ENCODE measurements around the gene MAP2K4. TPM values are rescaled to one million over a fixed set of nuclear protein-coding genes. Genes with fewer than 3 reads are reported as not detected.

The MAP2K4 gene
- total and polyA plus RNA-seq, 2 of the 8 experiments (the other 6 are each of a cell fraction or from before 2014, with no cell fraction given) = 14.2 to 37.3 TPM

GRCh38 chr17:12088035-12088434, 67.4 kb downstream of the MAP2K4 start:
- H3K4ac ChIP-seq (replicated peaks; ENCODE audit: insufficient read length, low read depth, low read length) = no peak overlapping the region
- peaks cover 0 to 36% of the 10 kb centered on the region in 2 experiments; a peak in 2 of 4 replicates for H3K79me2 ChIP-seq (ENCODE audit: control insufficient read depth in 1 of 2, insufficient read depth in 2 of 2, low read length in 2 of 2)
- H2AFZ ChIP-seq (ENCODE audit: low read length) = no peak overlapping the region
- no peak overlapping the region for H2BK20ac ChIP-seq (ENCODE audit: low read length)
- H2BK15ac ChIP-seq (ENCODE audit: low read length) = no peak overlapping the region
- no peaks in the 10 kb centered on the region; a peak in 1 of 7 replicates for H3K4me1 ChIP-seq (replicated peaks in 1 of 4; ENCODE audit: control insufficient read depth in 3 of 4, insufficient read depth in 4 of 4, low read length in 3 of 4)
- no peak overlapping the region for H3K14ac ChIP-seq (ENCODE audit: insufficient read length)
- H3K9me3 ChIP-seq (ENCODE audit: insufficient read depth in 2 of 2, low read depth in 1 of 2, low read length in 1 of 2) = no peaks in the 10 kb centered on the region
- FAIRE-seq (no peak), DNase-seq (ENCODE audit: low read depth in 1 of 2, low spot score in 2 of 2) (no peak)
- H3K56ac ChIP-seq (replicated peaks; ENCODE audit: insufficient read length, low read depth, low read length) = no peak overlapping the region
- H3K4me2 ChIP-seq (ENCODE audit: insufficient read depth in 1 of 2, low read depth in 2 of 2, low read length in 2 of 2) = no peak overlapping the region
- no peaks in the 10 kb centered on the region for H3K79me1 ChIP-seq (ENCODE audit: low read depth, low read length)
- H2BK12ac ChIP-seq (ENCODE audit: low read depth, low read length) = no peak overlapping the region
- H3K27me3 ChIP-seq (replicated peaks in 1 of 4; ENCODE audit: control insufficient read depth in 3 of 4, extremely low read depth in 1 of 4, insufficient read depth in 3 of 4, low read length in 3 of 4) = no peaks in the 10 kb centered on the region
- ChIA-PET CTCF (ENCODE audit: partially characterized antibody) (no interaction called here), POLR2A (ENCODE audit: partially characterized antibody) (no interaction called here)
- no peak overlapping the region for H3K9ac ChIP-seq (replicated peaks in 1 of 4; ENCODE audit: extremely low read depth in 1 of 4, low read depth in 3 of 4, low read length in 3 of 4)
- H3K23ac ChIP-seq (ENCODE audit: insufficient read length) = no peak overlapping the region
- H3K27ac ChIP-seq (ENCODE audit: low read depth, low read length) = no peak overlapping the region
- no peak overlapping the region for H3K18ac ChIP-seq (ENCODE audit: extremely low read depth, low read length)
- H4K91ac ChIP-seq (replicated peaks; ENCODE audit: insufficient read length, low read length) = no peak overlapping the region
- peaks cover 0 to 2% of the 10 kb centered on the region in 2 experiments for H4K20me1 ChIP-seq (replicated peaks in 1 of 2; ENCODE audit: control insufficient read depth in 1 of 2, insufficient read depth in 2 of 2, low read length in 2 of 2)
- TF ChIP-seq KDM1A (IDR thresholded peaks at IDR 0.05; ENCODE audit: borderline replicate concordance, low read length) (no peak), RAD21 (IDR thresholded peaks at IDR 0.05 in 1 of 2, conservative IDR thresholded peaks at IDR 0.05 in 1 of 2; ENCODE audit: low read depth in 2 of 2, low read length in 2 of 2) (no peak), TEAD4 (IDR thresholded peaks at IDR 0.05; ENCODE audit: low read depth, low read length) (no peak), CREB1 (IDR thresholded peaks at IDR 0.05) (no peak), SP1 (IDR thresholded peaks at IDR 0.05; ENCODE audit: low read depth, low read length) (no peak), POLR2A (IDR thresholded peaks at IDR 0.05; ENCODE audit: control extremely low read depth in 1 of 2, low read depth in 2 of 2, low read length in 2 of 2) (no peak), NANOG (IDR thresholded peaks at IDR 0.05; ENCODE audit: insufficient read depth, low read depth, low read length, poor library complexity, severe bottlenecking) (no peak), SIRT6 (IDR thresholded peaks at IDR 0.05; ENCODE audit: low read length) (no peak), JUN (IDR thresholded peaks at IDR 0.05; ENCODE audit: low read depth, low read length) (no peak), E2F6 (IDR thresholded peaks at IDR 0.05) (no peak), BACH1 (IDR thresholded peaks at IDR 0.05; ENCODE audit: low read length) (no peak), RNF2 (IDR thresholded peaks at IDR 0.05; ENCODE audit: borderline replicate concordance, low read depth, low read length, missing control alignments, poor library complexity, severe bottlenecking) (no peak)
- no peak overlapping the region for H2BK5ac ChIP-seq (ENCODE audit: low read depth, low read length)
- H2AK5ac ChIP-seq (ENCODE audit: low read depth, low read length) = no peak overlapping the region
- H3K36me3 ChIP-seq (ENCODE audit: control insufficient read depth in 2 of 4, insufficient read depth in 4 of 4, low read length in 3 of 4) = no peaks in the 10 kb centered on the region
- H4K8ac ChIP-seq (ENCODE audit: extremely low read depth, insufficient read depth, low read length) = no peak overlapping the region
- H3K4me3 ChIP-seq (ENCODE audit: extremely low read depth in 1 of 4, insufficient read depth in 2 of 4, low read depth in 3 of 4, low read length in 4 of 4) = no peak overlapping the region
- H2BK120ac ChIP-seq (replicated peaks; ENCODE audit: low read depth, low read length) = no peak overlapping the region
- H3K23me2 ChIP-seq (ENCODE audit: low read depth, low read length) = no peaks in the 10 kb centered on the region
- WGBS, 2 experiments (ENCODE audit: extremely low coverage in 1 of 2, insufficient coverage in 1 of 2, insufficient read length in 1 of 2, insufficient replicate concordance in 2 of 2, low coverage in 1 of 2, low lambda C conversion rate in 2 of 2, missing lambda C conversion rate in 1 of 2) = 97% methylated on average over 1 of the region's 1 CpG; no CpG with 5 or more reads in 1 of the 2 experiments
- no peak overlapping the region for H4K5ac ChIP-seq (ENCODE audit: insufficient read length, low read depth, low read length)
